Esophagus (tissue), 2 donors: Measurements from ENCODE around the gene CTDSP2. TPM values are rescaled to one million over a fixed set of nuclear protein-coding genes. Genes with fewer than 3 reads are reported as not detected.
"Not testable (repeated sequence)": the region's sequence is repeated elsewhere in the genome, so short reads cannot be mapped to it uniquely, and the experiment has no call there.

ENCODE experiments used
- H3K27ac ChIP-seq, 2 donors: one replicate each; pipeline ENCODE4 v1.5.1; 2013; ENCODE audit warnings: low read depth in 2 of 2, mild to moderate bottlenecking in 2 of 2, inconsistent platforms in 1 of 2, low read length in 1 of 2, moderate library complexity in 1 of 2
- H3K27me3 ChIP-seq, 2 donors: one replicate each; pipeline ENCODE4 v1.6.1; 2013; ENCODE audit warnings: low read length in 2 of 2, control low read depth in 1 of 2, mild to moderate bottlenecking in 1 of 2; ENCODE audit not compliant: insufficient read depth in 2 of 2, control insufficient read depth in 1 of 2
- H3K36me3 ChIP-seq, 2 donors: one replicate each; pipeline ENCODE4 v1.6.1; 2013; ENCODE audit warnings: low read length in 1 of 2; ENCODE audit not compliant: control insufficient read depth in 2 of 2, insufficient read depth in 2 of 2
- H3K4me1 ChIP-seq, 2 donors: one replicate each; pipeline ENCODE4 v1.6.1; 2013; ENCODE audit warnings: low read length in 1 of 2; ENCODE audit not compliant: control insufficient read depth in 2 of 2, insufficient read depth in 2 of 2
- H3K4me3 ChIP-seq, 2 donors: one replicate each; pipeline ENCODE4 v1.5.1; 2013; ENCODE audit warnings: low read length in 2 of 2, mild to moderate bottlenecking in 2 of 2, low read depth in 1 of 2, moderate library complexity in 1 of 2
- H3K9me3 ChIP-seq, 2 donors: one replicate each; pipeline ENCODE4 v1.6.1; 2013; ENCODE audit warnings: mild to moderate bottlenecking in 2 of 2, low read depth in 1 of 2, low read length in 1 of 2, moderate library complexity in 1 of 2; ENCODE audit not compliant: control insufficient read depth in 2 of 2, insufficient read depth in 1 of 2
- WGBS, 2 donors: extraction: QIAGEN DNeasy Blood & Tissue Kit; methylation state at CpG; one replicate each; pipeline ENCODE4 v1.1.7; 2013; 5-methylcytosine and 5-hydroxymethylcytosine counted together
- polyA plus RNA-seq, 2 donors: library from polyadenylated mRNA; stranded (reverse); fragments of 200-250 nt; gene quantifications; one replicate each; pipeline ENCODE4 v1.2.3, GENCODE V29; 2013
- donor health status: healthy with polysubstance abuse.
- donor health status: Bipolar disorder and iron deficiency.

The CTDSP2 gene
- polyA plus RNA-seq, 2 donors: 22.4 to 34.7 TPM

- H3K27ac ChIP-seq: no peak overlapping the region
- H3K36me3 ChIP-seq: peaks cover 5 to 7% of the 10 kb centered on the region in 2 donors
- H3K27me3 ChIP-seq: no peaks in the 10 kb centered on the region
- H3K4me1 ChIP-seq: peaks cover 0 to 4% of the 10 kb centered on the region in 2 donors
- no peak overlapping the region for H3K4me3 ChIP-seq
- WGBS, 2 donors: 87 to 96% methylated on average over 3 of the region's 3 CpGs
- no peaks in the 10 kb centered on the region for H3K9me3 ChIP-seq
These were observed 65.3 kb downstream of the CTDSP2 start for GRCh38 chr12:57781244-57781643.

GRCh38 chr12:57780284-57780897 is 66.1 kb downstream of the CTDSP2 start:
- H3K27ac ChIP-seq: no peak overlapping the region
- WGBS, 2 donors: 88 to 89% methylated on average over 4 of the region's 4 CpGs
- H3K27me3 ChIP-seq: no peaks in the 10 kb centered on the region
- peaks cover 0 to 7% of the 10 kb centered on the region in 2 donors for H3K36me3 ChIP-seq
- no peaks in the 10 kb centered on the region for H3K9me3 ChIP-seq
- H3K4me3 ChIP-seq: no peak overlapping the region
- H3K4me1 ChIP-seq: peaks cover 0 to 4% of the 10 kb centered on the region in 2 donors

GRCh38 chr12:57779736-57780135 is 66.8 kb downstream of the CTDSP2 start:
- H3K4me1 ChIP-seq: peaks cover 0 to 4% of the 10 kb centered on the region in 2 donors
- 37 to 48% methylated on average over 1 of the region's 1 CpG for WGBS, 2 donors
- H3K36me3 ChIP-seq: peaks cover 0 to 7% of the 10 kb centered on the region in 2 donors
- H3K27ac ChIP-seq: no peak overlapping the region
- H3K4me3 ChIP-seq: no peak overlapping the region
- H3K27me3 ChIP-seq: no peaks in the 10 kb centered on the region
- no peaks in the 10 kb centered on the region for H3K9me3 ChIP-seq

- 93 to 94% methylated on average over 7 of the region's 7 CpGs for WGBS, 2 donors
- Histone ChIP-seq H3K9me3 (no peaks in the 10 kb centered on the region), H3K4me3 (no peak overlapping the region), H3K4me1 (peaks cover 0 to 4% of the 10 kb centered on the region in 2 donors), H3K27me3 (no peaks in the 10 kb centered on the region), H3K27ac (no peak overlapping the region), H3K36me3 (peaks cover 0 to 7% of the 10 kb centered on the region in 2 donors)
These were observed 68.6 kb downstream of the CTDSP2 start for GRCh38 chr12:57777911-57778310.

- no peak overlapping the region for H3K27ac ChIP-seq
- no peak overlapping the region for H3K4me3 ChIP-seq
- 88 to 90% methylated on average over 7 of the region's 7 CpGs for WGBS, 2 donors
- no peaks in the 10 kb centered on the region for H3K27me3 ChIP-seq
- H3K36me3 ChIP-seq: peaks cover 0 to 7% of the 10 kb centered on the region in 2 donors
- peaks cover 0 to 4% of the 10 kb centered on the region in 2 donors for H3K4me1 ChIP-seq
- H3K9me3 ChIP-seq: no peaks in the 10 kb centered on the region
These were observed 69.2 kb downstream of the CTDSP2 start for GRCh38 chr12:57777367-57777766.

GRCh38 chr12:57776247-57776587 is 70.3 kb downstream of the CTDSP2 start:
- 90 to 100% methylated on average over 2 of the region's 2 CpGs for WGBS, 2 donors
- H3K36me3 ChIP-seq: peaks cover 0 to 7% of the 10 kb centered on the region in 2 donors
- no peaks in the 10 kb centered on the region for H3K27me3 ChIP-seq
- no peak overlapping the region for H3K4me3 ChIP-seq
- H3K27ac ChIP-seq: no peak overlapping the region
- H3K9me3 ChIP-seq: no peaks in the 10 kb centered on the region
- H3K4me1 ChIP-seq: peaks cover 2 to 6% of the 10 kb centered on the region in 2 donors

GRCh38 chr12:57775563-57776246 is 70.8 kb downstream of the CTDSP2 start:
- Histone ChIP-seq H3K4me1 (peaks cover 4 to 6% of the 10 kb centered on the region in 2 donors), H3K27ac (no peak overlapping the region), H3K36me3 (peaks cover 0 to 7% of the 10 kb centered on the region in 2 donors), H3K9me3 (no peaks in the 10 kb centered on the region), H3K27me3 (no peaks in the 10 kb centered on the region), H3K4me3 (no peak overlapping the region)
- WGBS, 2 donors: 86 to 90% methylated on average over 4 of the region's 4 CpGs

GRCh38 chr12:57775044-57775443 is 71.5 kb downstream of the CTDSP2 start:
- Histone ChIP-seq H3K9me3 (no peaks in the 10 kb centered on the region), H3K4me1 (peaks cover 4 to 6% of the 10 kb centered on the region in 2 donors), H3K27me3 (no peaks in the 10 kb centered on the region), H3K4me3 (no peak overlapping the region), H3K36me3 (peaks cover 0 to 4% of the 10 kb centered on the region in 2 donors), H3K27ac (no peak overlapping the region)
- 72 to 87% methylated on average over 3 of the region's 3 CpGs for WGBS, 2 donors

- H3K27ac ChIP-seq, H3K4me1 ChIP-seq, H3K27me3 ChIP-seq, H3K9me3 ChIP-seq, H3K4me3 ChIP-seq, H3K36me3 ChIP-seq: not testable (repeated sequence)
- 92 to 93% methylated on average over 11 of the region's 11 CpGs for WGBS, 2 donors
These were observed 71.9 kb downstream of the CTDSP2 start for GRCh38 chr12:57774634-57775033.
